Caki2 (cell line): Measurements from ENCODE around the gene TSSC4. TPM values are rescaled to one million over a fixed set of nuclear protein-coding genes. Genes with fewer than 3 reads are reported as not detected.
A peak's percentile ranks its signal among the peaks of the same experiment; 100 is the strongest.

Source experiments
- DNase-seq: peaks from one replicate; pipeline ENCODE4 v3.0.0-alpha.2; 2015; ENCODE audit warnings: low read depth
- in situ Hi-C: cut with HindIII; loops from 2 replicates; pipeline ENCODE4 v1.10.0; 2016; ENCODE audit warnings: low sequenced_read_pairs, low pct_unique_long_range_greater_than_20kb, mixed read lengths
- total RNA-seq: library from RNA; depleted of rRNA; stranded (reverse); fragments of >200 nt; shearing (Covaris generic); gene quantifications from 2 replicates; pipeline ENCODE4 v1.2.3, GENCODE V29; 2014; ENCODE audit warnings: low replicate concordance

Gene TSSC4
- total RNA-seq, 1 experiment from 2014 or later, result 107 TPM

- DNase-seq, result no peak
- in situ Hi-C loops, result no loop called here
Observed at GRCh38 chr11:2436521-2437031, 36.0 kb downstream of the TSSC4 start.

GRCh38 chr11:2437516-2437915 is 37.0 kb downstream of the TSSC4 start:
- no peak for DNase-seq
- in situ Hi-C loops, result no loop called here

GRCh38 chr11:2439820-2440219 is 39.3 kb downstream of the TSSC4 start:
- DNase-seq, result no peak
- in situ Hi-C loops, result no loop called here

GRCh38 chr11:2440646-2441045 is 40.1 kb downstream of the TSSC4 start:
- no peak for DNase-seq
- in situ Hi-C loops, result no loop called here

- no peak for DNase-seq
- in situ Hi-C loops, result no loop called here
Observed at GRCh38 chr11:2441171-2441570, 40.6 kb downstream of the TSSC4 start.

- DNase-seq, result no peak
- in situ Hi-C loops, result no loop called here
Observed at GRCh38 chr11:2442589-2442988, 42.0 kb downstream of the TSSC4 start.

GRCh38 chr11:2443406-2443805 is 42.9 kb downstream of the TSSC4 start:
- DNase-seq, result no peak
- in situ Hi-C loops, result no loop called here

- in situ Hi-C loops, result no loop called here
- DNase-seq, result no peak
Observed at GRCh38 chr11:2443881-2444820, 43.6 kb downstream of the TSSC4 start, which contains the start of gene TRPM5. TSS of gene TRPM5 (minus strand) at chr11:2444514. CDS start at chr11:2423036, 21,478 bp downstream.

GRCh38 chr11:2444821-2445745 is 44.5 kb downstream of the TSSC4 start, which contains the start of gene KCNQ1:
TSS of gene KCNQ1 (plus strand) at chr11:2445008. CDS start at chr11:2445099, 91 bp downstream.
- in situ Hi-C loops, result no loop called here
- DNase-seq, result peak; percentile 14

- in situ Hi-C loops, result no loop called here
- no peak for DNase-seq
Observed at GRCh38 chr11:2445746-2446551, 45.4 kb downstream of the TSSC4 start.

GRCh38 chr11:2446590-2447252 is 46.2 kb downstream of the TSSC4 start:
- in situ Hi-C loops, result no loop called here
- no peak for DNase-seq

- in situ Hi-C loops, result no loop called here
- DNase-seq, result no peak
Observed at GRCh38 chr11:2447253-2447950, 46.9 kb downstream of the TSSC4 start.

- in situ Hi-C loops, result no loop called here
- DNase-seq, result no peak
Observed at GRCh38 chr11:2447951-2448650, 47.6 kb downstream of the TSSC4 start.

GRCh38 chr11:2448661-2449547 is 48.4 kb downstream of the TSSC4 start:
- in situ Hi-C loops, result no loop called here
- no peak for DNase-seq

- in situ Hi-C loops, result no loop called here
Observed at GRCh38 chr11:2449548-2450320, 49.2 kb downstream of the TSSC4 start.

More at GRCh38 chr11:2449548-2450320, 49.2 kb downstream of the TSSC4 start:
- DNase-seq, result no peak
